ENCODE results near the gene FHOD3.

DNA sequence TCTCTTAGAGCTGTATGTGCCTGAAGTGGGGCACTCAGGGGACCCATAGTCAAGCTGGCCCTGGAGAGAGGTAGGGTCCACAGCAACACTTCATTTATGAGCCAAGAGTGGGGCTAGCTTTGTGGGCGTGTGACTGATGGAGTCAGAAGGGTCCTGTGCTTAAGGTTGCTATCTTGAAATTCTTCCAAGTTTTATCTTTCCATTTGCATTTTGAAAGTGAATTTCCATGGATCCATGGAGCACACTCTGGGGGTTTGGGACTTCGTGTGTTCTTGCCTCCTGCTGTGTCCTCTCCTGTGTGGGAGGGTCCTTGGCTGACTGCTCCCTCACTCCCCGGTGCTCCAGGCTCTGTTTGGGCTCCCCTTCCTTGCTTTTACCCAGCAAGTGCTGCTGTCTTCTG is 50.8 kb downstream of the FHOD3 start:
- no peak for TF ChIP-seq NFE2L2 (IDR thresholded peaks at IDR 0.05; ENCODE audit: low read length)
- TF ChIP-seq ASH2L (IDR thresholded peaks at IDR 0.05; ENCODE audit: insufficient read length, low read depth, low read length): no peak
- no peak for TF ChIP-seq MXI1 (IDR thresholded peaks at IDR 0.05; ENCODE audit: borderline replicate concordance, low read depth, low read length)
- TF ChIP-seq POLR2A (IDR thresholded peaks at IDR 0.05; ENCODE audit: insufficient read depth in 1 of 2, low read depth in 2 of 2, low read length in 2 of 2): no peak
- TF ChIP-seq ZNF569 (CRISPR knock-in tag; IDR thresholded peaks at IDR 0.05; ENCODE audit: borderline replicate concordance): no peak
- no peak for TF ChIP-seq RXRA (CRISPR knock-in tag; IDR thresholded peaks at IDR 0.05)
- TF ChIP-seq ZNF253 (CRISPR knock-in tag; IDR thresholded peaks at IDR 0.05; ENCODE audit: borderline replicate concordance): no peak
- TF ChIP-seq, protein P1, sequence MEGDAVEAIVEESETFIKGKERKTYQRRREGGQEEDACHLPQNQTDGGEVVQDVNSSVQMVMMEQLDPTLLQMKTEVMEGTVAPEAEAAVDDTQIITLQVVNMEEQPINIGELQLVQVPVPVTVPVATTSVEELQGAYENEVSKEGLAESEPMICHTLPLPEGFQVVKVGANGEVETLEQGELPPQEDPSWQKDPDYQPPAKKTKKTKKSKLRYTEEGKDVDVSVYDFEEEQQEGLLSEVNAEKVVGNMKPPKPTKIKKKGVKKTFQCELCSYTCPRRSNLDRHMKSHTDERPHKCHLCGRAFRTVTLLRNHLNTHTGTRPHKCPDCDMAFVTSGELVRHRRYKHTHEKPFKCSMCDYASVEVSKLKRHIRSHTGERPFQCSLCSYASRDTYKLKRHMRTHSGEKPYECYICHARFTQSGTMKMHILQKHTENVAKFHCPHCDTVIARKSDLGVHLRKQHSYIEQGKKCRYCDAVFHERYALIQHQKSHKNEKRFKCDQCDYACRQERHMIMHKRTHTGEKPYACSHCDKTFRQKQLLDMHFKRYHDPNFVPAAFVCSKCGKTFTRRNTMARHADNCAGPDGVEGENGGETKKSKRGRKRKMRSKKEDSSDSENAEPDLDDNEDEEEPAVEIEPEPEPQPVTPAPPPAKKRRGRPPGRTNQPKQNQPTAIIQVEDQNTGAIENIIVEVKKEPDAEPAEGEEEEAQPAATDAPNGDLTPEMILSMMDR (CRISPR knock-in tag; IDR thresholded peaks at IDR 0.05): no peak

All from HepG2 (cell line).